ENCODE measurements around the gene NIPAL4.
"Not testable (repeated sequence)": the region's sequence is repeated elsewhere in the genome, so short reads cannot be mapped to it uniquely, and the experiment has no call there.

NIPAL4 gene

DNA sequence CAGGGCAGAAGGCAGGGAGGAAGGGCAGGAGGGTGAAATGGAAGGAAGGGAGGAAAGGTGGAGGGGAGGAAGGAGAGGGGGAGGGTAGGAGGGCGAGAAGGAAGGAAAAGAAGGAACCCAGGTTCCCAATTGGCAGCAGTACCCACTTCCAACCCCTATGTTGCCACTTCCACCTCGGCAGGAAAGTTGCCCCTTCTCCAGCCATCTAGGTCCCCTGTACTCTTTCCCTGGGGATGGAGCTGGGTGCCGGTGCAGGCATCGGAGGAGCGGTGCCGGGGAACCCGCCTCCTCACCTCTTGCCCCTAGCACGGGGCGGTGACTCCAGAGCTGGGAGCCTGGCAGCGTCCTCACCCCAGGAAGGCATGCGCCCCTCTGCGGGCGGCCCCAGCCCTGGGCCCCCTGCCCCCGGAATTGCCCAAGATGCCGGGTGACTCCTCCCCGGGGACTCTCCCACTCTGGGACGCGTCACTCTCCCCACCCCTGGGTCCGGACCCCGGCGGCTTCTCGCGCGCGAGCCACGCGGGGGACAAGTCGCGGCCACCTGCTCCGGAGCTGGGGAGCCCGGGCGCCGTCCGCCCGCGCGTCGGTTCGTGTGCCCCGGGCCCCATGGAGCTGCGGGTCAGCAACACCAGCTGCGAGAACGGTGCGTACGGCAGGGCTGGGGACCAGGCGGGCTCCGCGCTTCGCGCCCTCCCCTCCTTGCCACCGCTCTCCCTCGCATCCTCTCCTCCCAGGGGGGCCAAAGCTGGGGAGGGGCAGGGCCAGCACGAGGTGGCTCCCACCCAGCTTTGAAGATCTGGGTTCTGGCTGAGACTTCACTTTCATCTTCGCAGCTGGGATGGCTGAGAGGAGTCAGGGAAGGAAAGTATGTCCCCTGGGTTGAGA is at the start of gene NIPAL4:
TSS of gene NIPAL4 (plus strand) at position 499 of the 885 bp plus-strand sequence. CDS start at position 607, 108 bp downstream.
- DNase-seq (ENCODE audit: low read depth, low spot score), result no peak

GRCh38 chr5:157415838-157416237 is 44.2 kb upstream of the NIPAL4 start:
- DNase-seq (ENCODE audit: low read depth, low spot score), result no peak

DNA sequence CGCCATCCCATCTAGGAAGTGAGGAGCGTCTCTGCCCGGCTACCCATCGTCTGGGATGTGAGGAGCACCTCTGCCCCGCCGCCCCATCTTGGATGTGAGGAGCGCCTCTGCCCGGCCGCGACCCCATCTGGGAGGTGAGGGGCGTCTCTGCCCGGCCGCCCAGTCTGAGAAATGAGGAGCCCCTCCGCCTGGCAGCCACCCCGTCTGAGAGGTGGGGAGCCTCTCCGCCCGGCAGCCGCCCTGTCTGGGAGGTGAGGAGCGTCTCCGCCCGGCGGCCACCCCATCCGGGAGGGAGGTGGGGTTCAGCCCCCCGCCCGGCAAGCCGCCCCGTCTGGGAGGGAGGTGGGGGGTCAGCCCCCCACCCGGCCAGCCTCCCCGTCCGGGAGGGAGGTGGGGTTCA is 40.5 kb upstream of the NIPAL4 start:
- not testable (repeated sequence) for DNase-seq (ENCODE audit: low read depth, low spot score)

DNA sequence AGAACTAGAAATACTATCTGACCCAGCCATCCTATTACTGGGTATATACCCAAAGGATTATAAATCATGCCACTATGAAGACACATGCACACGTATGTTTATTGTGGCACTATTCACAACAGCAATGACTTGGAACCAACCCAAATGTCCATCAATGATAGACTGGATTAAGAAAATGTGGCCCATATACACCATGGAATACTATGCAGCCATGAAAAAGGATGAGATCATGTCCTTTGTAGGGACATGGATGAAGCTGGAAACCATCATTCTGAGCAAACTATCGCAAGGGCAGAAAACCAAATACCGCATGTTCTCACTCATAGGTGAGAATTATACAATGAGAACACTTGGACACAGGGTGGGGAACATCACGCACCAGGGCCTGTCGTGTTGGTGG is 30.1 kb upstream of the NIPAL4 start:
- DNase-seq (ENCODE audit: low read depth, low spot score), result not testable (repeated sequence)

DNA sequence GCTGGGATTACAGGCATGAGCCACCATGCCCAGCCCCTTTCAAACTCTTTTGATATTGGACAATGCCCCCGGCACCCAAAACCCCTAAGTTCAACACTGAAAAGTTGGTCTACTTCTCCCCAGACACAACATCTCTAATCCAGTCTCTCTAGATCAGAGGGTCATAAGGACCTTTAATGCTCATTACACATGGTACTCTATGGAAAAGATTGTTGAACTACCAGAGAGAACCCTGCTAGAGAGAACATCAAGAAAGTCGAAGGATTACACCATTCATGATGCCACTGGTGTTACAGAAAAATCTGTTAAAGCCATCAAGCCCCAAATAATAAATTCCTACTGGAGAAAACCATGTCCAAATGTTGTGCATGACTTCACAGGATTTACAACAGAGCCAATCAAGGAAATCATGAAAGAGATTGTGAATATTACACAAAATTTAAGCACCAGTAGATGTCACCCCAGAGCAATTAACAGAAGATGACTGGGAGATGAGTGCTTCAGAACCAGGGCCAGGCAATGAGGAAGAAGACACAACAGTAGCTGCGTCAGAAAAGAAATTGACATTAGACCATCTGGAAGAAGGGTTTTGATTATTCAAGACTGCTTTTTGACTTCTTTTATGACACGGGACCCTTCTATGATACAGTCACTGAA is 28.3 kb upstream of the NIPAL4 start:
- no peak for DNase-seq (ENCODE audit: low read depth, low spot score)

DNA sequence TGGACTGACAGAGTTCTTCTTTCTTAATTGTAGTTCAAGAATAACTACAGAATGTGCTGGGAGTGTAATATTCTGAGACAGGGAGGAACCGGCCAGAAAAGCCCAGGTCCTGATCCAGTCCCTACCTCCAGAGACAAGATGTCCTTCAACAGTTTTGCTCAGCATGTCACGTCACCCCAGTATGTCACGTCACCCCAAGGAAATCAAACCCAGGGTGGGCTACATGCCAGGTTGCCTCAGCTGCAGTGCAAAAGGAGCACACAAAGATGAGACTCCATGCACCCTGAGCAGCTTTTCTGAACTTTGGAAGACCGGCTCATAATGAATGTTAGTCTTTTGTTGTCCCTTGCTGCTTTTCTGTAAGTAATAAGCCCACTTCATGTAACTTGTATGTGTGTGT is 25.9 kb upstream of the NIPAL4 start:
- DNase-seq (ENCODE audit: low read depth, low spot score), result no peak

- DNase-seq (ENCODE audit: low read depth, low spot score), result no peak
Observed at GRCh38 chr5:157443041-157443549, 16.9 kb upstream of the NIPAL4 start.

GRCh38 chr5:157444224-157444623 is 15.8 kb upstream of the NIPAL4 start:
- DNase-seq (ENCODE audit: low read depth, low spot score), result no peak

DNA sequence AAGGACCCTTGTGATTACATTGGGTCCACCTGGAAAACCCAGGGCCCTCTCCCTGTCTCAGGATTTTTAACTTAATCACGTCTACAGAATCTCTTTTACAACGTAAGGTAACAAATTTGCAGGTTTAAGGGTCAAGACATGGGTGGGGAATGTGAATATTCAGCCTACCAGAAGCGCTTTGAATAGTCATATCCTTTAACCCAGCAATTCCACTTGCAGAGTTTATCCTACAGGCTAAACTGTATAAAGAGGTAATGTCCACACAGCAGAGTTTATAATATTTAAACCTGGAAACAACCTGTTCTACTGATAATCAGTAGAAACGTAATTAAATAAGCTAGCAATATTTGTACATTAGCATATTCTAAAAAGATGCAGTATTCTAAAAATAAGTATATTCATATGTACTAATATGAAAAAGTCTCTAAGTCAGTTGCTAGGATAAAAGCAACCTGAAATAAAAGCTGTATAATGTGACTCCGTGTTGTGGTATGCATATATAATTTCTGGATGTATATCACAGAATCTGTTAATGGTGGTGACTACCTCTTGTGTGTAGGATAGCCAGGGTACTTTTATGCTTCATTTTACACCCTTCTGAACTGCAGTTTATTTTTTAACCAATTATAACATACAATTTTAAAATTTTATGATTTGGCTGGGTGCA is 14.1 kb upstream of the NIPAL4 start:
- no peak for DNase-seq (ENCODE audit: low read depth, low spot score)

DNA sequence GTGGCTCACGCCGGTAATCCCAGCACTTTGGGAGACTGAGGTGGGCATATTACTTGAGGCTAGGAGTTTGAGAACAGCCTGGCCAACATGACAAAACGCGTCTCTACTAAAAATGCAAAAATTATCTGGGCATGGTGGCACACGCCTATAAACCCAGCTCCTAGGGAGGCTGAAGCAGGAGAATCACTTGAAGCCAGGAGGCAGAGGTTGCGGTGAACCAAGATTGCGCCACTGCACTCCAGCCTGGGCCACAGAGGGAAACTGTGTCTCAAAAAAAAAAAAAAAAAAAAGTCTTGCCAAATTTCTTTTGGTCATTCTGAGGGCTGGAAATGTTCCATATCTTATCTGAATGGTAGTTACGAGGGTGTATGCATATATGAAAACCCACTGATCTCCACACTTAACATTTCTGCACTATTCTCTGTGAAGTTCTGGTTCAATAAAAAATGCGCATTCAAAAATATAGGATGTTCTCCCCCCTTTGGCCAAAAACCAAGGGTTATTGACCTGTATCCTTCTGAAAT is 13.5 kb upstream of the NIPAL4 start:
- no peak for DNase-seq (ENCODE audit: low read depth, low spot score)

DNA sequence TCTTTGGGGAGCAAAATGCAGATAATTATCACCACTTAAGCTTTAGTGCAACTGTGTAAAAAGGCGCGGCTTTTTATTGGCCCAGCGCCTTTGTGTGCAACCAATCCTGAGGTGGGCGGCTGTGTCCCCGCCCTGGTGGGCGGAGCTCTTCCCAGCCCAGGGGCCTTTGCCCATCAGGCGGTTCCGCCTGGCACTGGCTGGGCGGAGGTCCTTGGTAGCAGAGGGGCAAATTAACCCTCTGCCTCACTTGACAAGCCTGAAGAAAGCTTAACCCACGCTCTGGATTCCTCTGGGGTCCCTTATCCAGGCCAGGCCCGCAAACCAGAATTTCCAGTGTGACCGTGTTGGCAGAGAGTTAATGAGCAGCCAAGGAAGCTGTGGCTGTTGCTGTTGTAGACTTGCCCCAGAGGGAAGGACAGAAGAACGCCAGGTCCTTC is 12.8 kb upstream of the NIPAL4 start:
- no peak for DNase-seq (ENCODE audit: low read depth, low spot score)

DNA sequence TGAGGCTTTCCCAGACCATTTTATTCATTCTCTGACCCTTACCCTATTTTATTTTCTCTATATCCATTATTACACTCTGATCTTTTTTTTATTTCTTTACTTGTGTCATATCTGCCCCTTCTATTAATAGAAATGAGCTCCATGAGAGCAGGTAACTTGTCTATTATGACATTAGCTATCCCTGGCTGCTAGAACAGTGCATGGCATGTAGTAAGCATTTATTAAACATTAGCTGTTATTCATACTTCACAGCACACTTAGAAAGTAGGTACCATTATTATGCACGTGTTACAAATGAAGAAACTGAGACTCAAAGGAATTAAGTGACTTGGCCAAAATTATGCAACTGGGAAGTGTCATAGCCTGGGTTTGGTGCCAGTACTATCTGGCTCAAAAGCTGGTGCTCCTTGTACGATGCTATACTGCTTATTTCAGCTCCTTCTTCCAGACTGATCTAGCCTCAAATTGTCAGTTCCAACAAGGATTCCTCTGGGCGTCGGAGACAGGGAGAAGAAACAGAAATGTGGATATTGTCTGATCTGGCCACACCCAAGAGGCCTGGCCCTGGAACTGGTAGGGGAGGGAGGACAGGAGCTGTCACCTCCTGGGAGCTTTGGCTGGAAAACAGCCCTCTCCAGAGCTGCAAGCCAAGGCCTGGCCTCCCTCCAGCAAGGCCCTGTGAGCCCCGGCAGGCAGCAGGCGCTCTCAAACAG is 10.8 kb upstream of the NIPAL4 start:
- DNase-seq (ENCODE audit: low read depth, low spot score), result no peak

- DNase-seq (ENCODE audit: low read depth, low spot score), result no peak
Observed at GRCh38 chr5:157450024-157450423, 10.0 kb upstream of the NIPAL4 start.

DNA sequence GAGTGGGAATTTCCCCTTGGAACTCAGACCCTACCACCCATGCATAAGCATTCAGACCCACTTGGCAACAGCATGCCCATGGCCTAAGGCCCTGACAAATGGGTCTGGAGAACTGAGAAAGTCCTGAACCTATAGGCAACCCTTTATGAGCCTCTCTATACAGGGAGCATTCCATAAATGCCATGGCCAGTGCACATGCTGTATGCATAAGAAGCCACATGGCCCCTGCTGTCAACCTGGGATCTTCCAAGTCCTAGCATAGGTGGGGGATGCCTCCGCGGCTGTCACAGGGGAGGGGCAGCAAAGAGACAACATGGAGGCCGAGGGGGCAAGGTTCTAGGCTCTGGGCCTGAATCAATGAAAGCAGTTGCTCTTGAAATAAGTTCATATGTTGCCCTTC is 8.2 kb upstream of the NIPAL4 start:
- DNase-seq (ENCODE audit: low read depth, low spot score), result no peak

GRCh38 chr5:157454273-157454672 is 5.7 kb upstream of the NIPAL4 start:
- DNase-seq (ENCODE audit: low read depth, low spot score), result no peak

- DNase-seq (ENCODE audit: low read depth, low spot score), result no peak
Observed at GRCh38 chr5:157455057-157455456, 5.0 kb upstream of the NIPAL4 start.

DNA sequence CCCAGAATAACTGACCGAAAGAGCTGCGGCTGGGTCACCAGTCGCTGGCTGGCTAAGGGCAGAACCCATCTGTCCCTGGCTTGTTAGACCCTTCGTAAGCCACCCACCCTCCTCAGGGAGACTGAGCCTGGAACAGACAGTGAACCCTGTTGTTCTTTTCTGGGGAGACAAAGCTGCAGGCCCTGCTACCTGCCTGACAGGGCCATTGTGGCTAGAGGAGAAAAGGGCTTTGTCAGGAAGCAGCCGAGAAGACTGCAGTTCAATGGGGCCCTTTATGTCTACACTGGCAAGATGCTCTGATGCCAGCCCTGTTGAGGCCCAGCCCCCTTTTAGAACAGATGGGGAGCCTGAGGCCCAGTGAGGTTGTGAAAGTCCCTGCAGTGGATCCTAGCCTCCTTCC is 3.7 kb upstream of the NIPAL4 start:
- DNase-seq (ENCODE audit: low read depth, low spot score), result no peak

GRCh38 chr5:157457391-157457790 is 2.6 kb upstream of the NIPAL4 start:
- no peak for DNase-seq (ENCODE audit: low read depth, low spot score)

- no peak for DNase-seq (ENCODE audit: low read depth, low spot score)
Observed at GRCh38 chr5:157458835-157459234, 1.2 kb upstream of the NIPAL4 start.

GRCh38 chr5:157460921-157461792 is 1.1 kb downstream of the NIPAL4 start:
- DNase-seq (ENCODE audit: low read depth, low spot score), result no peak
